ENCODE results near the gene C9. TPM values are rescaled to one million over a fixed set of nuclear protein-coding genes. Genes with fewer than 3 reads are reported as not detected.

C9 gene
- total and polyA plus RNA-seq, 2 of the 4 experiments (the other 2 are of a cell fraction), result not detected

DNA sequence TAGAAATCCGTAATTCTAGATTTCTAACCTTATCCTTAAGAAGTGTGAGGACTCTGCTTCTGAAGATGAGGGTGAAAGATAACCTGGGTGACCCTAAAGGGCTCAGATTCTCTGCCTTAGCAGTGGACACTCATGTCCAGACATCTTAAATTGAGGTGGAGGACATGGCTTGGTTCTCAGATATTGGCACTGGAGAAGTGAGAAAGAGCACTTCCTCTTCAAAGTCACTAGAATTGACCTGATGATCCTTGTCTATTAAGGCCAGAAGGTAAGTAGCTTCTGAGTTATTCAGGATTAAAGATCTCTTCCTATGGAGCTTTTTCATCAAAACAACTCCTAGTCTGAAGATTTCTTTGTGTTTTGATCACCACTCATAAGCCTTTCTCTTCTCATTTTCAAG, 54.8 kb downstream of the C9 start:
- H3K9me3 ChIP-seq (ENCODE audit: control insufficient read depth, insufficient read depth, low read length), result no peaks in the 10 kb centered on the region
- no peak overlapping the region for H4K5ac ChIP-seq (ENCODE audit: low read depth, low read length)
- no peak overlapping the region for H3K4ac ChIP-seq (ENCODE audit: low read depth, low read length)
- H3K9me1 ChIP-seq (ENCODE audit: insufficient read depth, low read length), result no peaks in the 10 kb centered on the region
- no peaks in the 10 kb centered on the region for H3K36me3 ChIP-seq (ENCODE audit: control insufficient read depth, insufficient read depth, low read length)
- no peak overlapping the region for H2AK9ac ChIP-seq (replicated peaks; ENCODE audit: low read depth, low read length, poor library complexity)
- no CpG with 5 or more reads among the region's 1 CpG for WGBS, 2 experiments (ENCODE audit: extremely low coverage in 2 of 2, insufficient read length in 1 of 2)
- H3K27me3 ChIP-seq (ENCODE audit: control insufficient read depth, insufficient read depth, low read length), result peaks cover 3% of the 10 kb centered on the region; the same call in 1 of the 2 replicates
- TF ChIP-seq, protein P1, sequence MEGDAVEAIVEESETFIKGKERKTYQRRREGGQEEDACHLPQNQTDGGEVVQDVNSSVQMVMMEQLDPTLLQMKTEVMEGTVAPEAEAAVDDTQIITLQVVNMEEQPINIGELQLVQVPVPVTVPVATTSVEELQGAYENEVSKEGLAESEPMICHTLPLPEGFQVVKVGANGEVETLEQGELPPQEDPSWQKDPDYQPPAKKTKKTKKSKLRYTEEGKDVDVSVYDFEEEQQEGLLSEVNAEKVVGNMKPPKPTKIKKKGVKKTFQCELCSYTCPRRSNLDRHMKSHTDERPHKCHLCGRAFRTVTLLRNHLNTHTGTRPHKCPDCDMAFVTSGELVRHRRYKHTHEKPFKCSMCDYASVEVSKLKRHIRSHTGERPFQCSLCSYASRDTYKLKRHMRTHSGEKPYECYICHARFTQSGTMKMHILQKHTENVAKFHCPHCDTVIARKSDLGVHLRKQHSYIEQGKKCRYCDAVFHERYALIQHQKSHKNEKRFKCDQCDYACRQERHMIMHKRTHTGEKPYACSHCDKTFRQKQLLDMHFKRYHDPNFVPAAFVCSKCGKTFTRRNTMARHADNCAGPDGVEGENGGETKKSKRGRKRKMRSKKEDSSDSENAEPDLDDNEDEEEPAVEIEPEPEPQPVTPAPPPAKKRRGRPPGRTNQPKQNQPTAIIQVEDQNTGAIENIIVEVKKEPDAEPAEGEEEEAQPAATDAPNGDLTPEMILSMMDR (conservative IDR thresholded peaks at IDR 0.05; ENCODE audit: low read depth, low read length), result no peak
- TF ChIP-seq BHLHE40 (IDR thresholded peaks at IDR 0.05; ENCODE audit: low read depth, low read length), result no peak
- no peak for TF ChIP-seq RCOR1 (IDR thresholded peaks at IDR 0.05; ENCODE audit: insufficient replicate concordance, low read length)
- no peak for TF ChIP-seq NFE2L2 (IDR thresholded peaks at IDR 0.05; ENCODE audit: low read depth, low read length)
- H3K23ac ChIP-seq (ENCODE audit: low read depth, low read length), result no peak overlapping the region
- DNase-seq (no peak), ATAC-seq (ENCODE audit: low read depth) (no peak)
- no peak overlapping the region for H2BK5ac ChIP-seq (ENCODE audit: low read depth, low read length, poor library complexity, severe bottlenecking)
- intact Hi-C loops (cut with micrococcal nuclease) (no loop called here), dilution Hi-C loops (cut with HindIII; ENCODE audit: low sequenced_read_pairs, unreplicated experiment) (no loop called here), in situ Hi-C loops (cut with MboI; ENCODE audit: low sequenced_read_pairs) (loop anchor here (25.0 kb wide), 1 partner anchor 922 kb away; no protein-coding TSS in a partner anchor)
- ChIA-PET POLR2A (ENCODE audit: unreplicated experiment) (no interaction called here), CTCF (no interaction called here)
- H3K9ac ChIP-seq (ENCODE audit: low read depth, low read length), result no peak overlapping the region
- no peak overlapping the region for H2AK5ac ChIP-seq (ENCODE audit: low read depth, low read length)
- BruUV-seq (replicated peaks), result no TSS peak
- no peak overlapping the region for H3K27ac ChIP-seq (ENCODE audit: insufficient read depth, low read length)
- H4K91ac ChIP-seq (ENCODE audit: insufficient read depth, low read depth, low read length), result no peak overlapping the region
- no peaks in the 10 kb centered on the region for H4K20me1 ChIP-seq (ENCODE audit: insufficient read depth, low read length)
- H3K18ac ChIP-seq (ENCODE audit: low read depth, low read length), result no peak overlapping the region
- H4K8ac ChIP-seq (ENCODE audit: low read depth in 2 of 2, low read length in 2 of 2), result no peak overlapping the region
- no peak overlapping the region for H2BK120ac ChIP-seq (ENCODE audit: low read depth, low read length)
- no peak overlapping the region for H3K56ac ChIP-seq (ENCODE audit: extremely low read depth, insufficient read depth, low read length)
- H3K79me1 ChIP-seq (ENCODE audit: low read depth in 1 of 2, low read length in 2 of 2), result no peaks in the 10 kb centered on the region
- H2AFZ ChIP-seq (replicated peaks; ENCODE audit: low read length, poor library complexity), result no peak overlapping the region
- no peak overlapping the region for H3K14ac ChIP-seq (replicated peaks; ENCODE audit: low read depth, low read length)
- no peak overlapping the region for H2BK20ac ChIP-seq (ENCODE audit: low read depth, low read length)
- H3K4me2 ChIP-seq (ENCODE audit: low read depth, low read length), result no peak overlapping the region
- H2BK15ac ChIP-seq (ENCODE audit: low read depth, low read length), result no peak overlapping the region
- H3K4me1 ChIP-seq (ENCODE audit: control insufficient read depth, insufficient read depth, low read length), result no peaks in the 10 kb centered on the region
- H3K4me3 ChIP-seq (ENCODE audit: insufficient read depth, low read depth, low read length), result no peak overlapping the region
